Measurements from ENCODE around the gene VAPA. TPM values are rescaled to one million over a fixed set of nuclear protein-coding genes. Genes with fewer than 3 reads are reported as not detected.
A peak's percentile ranks its signal among the peaks of the same experiment; 100 is the strongest.

Gene VAPA
- total and polyA plus RNA-seq, 8 donors = 182 to 220 (median 205) TPM

GRCh38 chr18:9914584-9915290 is 921 bp downstream of the VAPA start:
- TF ChIP-seq CTCF (IDR thresholded peaks at IDR 0.05) = no peak
- ATAC-seq (peak; percentile 26), DNase-seq (peak; percentile 55 to 93 (median 76))
- H3K27ac ChIP-seq = peak overlapping the region; percentile 99
- no peaks in the 10 kb centered on the region for H3K27me3 ChIP-seq
- H3K4me1 ChIP-seq = peaks cover 21 to 45% of the 10 kb centered on the region in 2 donors
- H3K9me3 ChIP-seq = no peaks in the 10 kb centered on the region
- H3K4me3 ChIP-seq = peak overlapping the region; percentile 73 to 86
- intact Hi-C loops (cut with DNase I) = no loop called here
- no peaks in the 10 kb centered on the region for H3K36me3 ChIP-seq

- no peak for ATAC-seq
- DNase-seq = no peak
- H3K4me1 ChIP-seq = peaks cover 21 to 53% of the 10 kb centered on the region in 2 donors
- intact Hi-C loops (cut with DNase I) = no loop called here
- peak overlapping the region; percentile 73 to 86 for H3K4me3 ChIP-seq
- H3K27ac ChIP-seq = peak overlapping the region; percentile 99
- no peak for TF ChIP-seq CTCF (IDR thresholded peaks at IDR 0.05)
- no peaks in the 10 kb centered on the region for H3K27me3 ChIP-seq
- H3K9me3 ChIP-seq = no peaks in the 10 kb centered on the region
- H3K36me3 ChIP-seq = no peaks in the 10 kb centered on the region
These were observed 1.7 kb downstream of the VAPA start for GRCh38 chr18:9915291-9916076.

- TF ChIP-seq CTCF (IDR thresholded peaks at IDR 0.05) = no peak
- peak overlapping the region; percentile 99 for H3K27ac ChIP-seq
- H3K9me3 ChIP-seq = no peaks in the 10 kb centered on the region
- DNase-seq (peak in 1 of 4 donors; percentile 14), ATAC-seq (no peak)
- peak overlapping the region; percentile 73 to 86 for H3K4me3 ChIP-seq
- no peaks in the 10 kb centered on the region for H3K36me3 ChIP-seq
- H3K27me3 ChIP-seq = no peaks in the 10 kb centered on the region
- intact Hi-C loops (cut with DNase I) = no loop called here
- peaks cover 21 to 59% of the 10 kb centered on the region in 2 donors for H3K4me1 ChIP-seq
These were observed 2.3 kb downstream of the VAPA start for GRCh38 chr18:9916077-9916639.

GRCh38 chr18:9916808-9917207 is 3.0 kb downstream of the VAPA start:
- H3K9me3 ChIP-seq = no peaks in the 10 kb centered on the region
- TF ChIP-seq CTCF (IDR thresholded peaks at IDR 0.05) = no peak
- intact Hi-C loops (cut with DNase I) = no loop called here
- DNase-seq (no peak), ATAC-seq (no peak)
- H3K27me3 ChIP-seq = no peaks in the 10 kb centered on the region
- no peaks in the 10 kb centered on the region for H3K36me3 ChIP-seq
- H3K4me3 ChIP-seq = no peak overlapping the region
- peaks cover 21 to 66% of the 10 kb centered on the region in 2 donors for H3K4me1 ChIP-seq
- peak overlapping the region; percentile 99 for H3K27ac ChIP-seq
